ENCODE results near the gene PAK4. TPM values are rescaled to one million over a fixed set of nuclear protein-coding genes. Genes with fewer than 3 reads are reported as not detected.

Gene PAK4
- total RNA-seq, 2 experiments from 2014 or later: 13.2 to 16.2 TPM

DNA sequence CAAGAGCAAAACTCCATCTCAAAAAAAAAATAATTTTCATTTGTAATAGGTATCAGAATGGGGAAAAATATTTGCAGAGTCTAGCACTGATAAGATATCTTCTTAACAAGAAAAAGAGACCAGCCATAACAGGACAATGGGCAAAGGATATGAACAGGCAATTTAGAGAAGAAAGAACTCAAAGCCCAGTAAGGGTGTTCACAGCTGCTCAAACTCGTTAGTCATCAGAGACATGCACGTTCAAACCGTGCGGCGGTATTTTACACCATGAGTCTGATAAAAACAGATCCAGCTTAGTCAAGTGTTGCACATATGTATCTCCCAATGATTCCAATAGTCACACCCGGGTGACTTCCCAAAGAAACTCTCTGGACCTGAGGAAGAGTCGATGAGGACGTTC is 57.5 kb downstream of the PAK4 start:
- no peak overlapping the region for H3K27ac Mint-ChIP-seq

DNA sequence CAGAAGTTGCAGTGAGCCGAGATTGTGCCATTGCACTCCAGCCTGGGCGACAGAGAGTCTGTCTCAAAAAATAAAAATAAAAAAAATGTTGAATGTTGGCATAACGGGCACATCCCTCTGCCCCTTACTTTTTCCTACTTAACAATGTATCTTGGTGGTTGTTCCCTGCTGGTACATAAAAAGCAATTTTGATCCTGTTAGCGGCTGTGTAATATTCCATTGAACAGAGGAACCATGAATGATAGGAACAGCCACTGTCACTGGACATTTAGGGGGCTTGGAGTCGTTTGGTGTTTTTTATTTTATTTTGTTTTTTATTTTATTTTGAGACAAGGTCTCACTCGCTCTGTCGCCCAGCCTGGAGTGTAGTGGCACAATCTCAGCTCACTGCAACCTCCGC is 60.8 kb downstream of the PAK4 start:
- H3K27me3 Mint-ChIP-seq: peaks cover 15% of the 10 kb centered on the region
- no peak for DNase-seq
- H3K4me3 Mint-ChIP-seq: no peak overlapping the region
- H3K4me1 Mint-ChIP-seq: no peaks in the 10 kb centered on the region
- no peak overlapping the region for H3K27ac Mint-ChIP-seq
- H3K36me3 Mint-ChIP-seq: no peaks in the 10 kb centered on the region
- H3K9me3 Mint-ChIP-seq: no peaks in the 10 kb centered on the region

More for the DNA sequence above, 57.5 kb downstream of the PAK4 start:
- H3K4me1 Mint-ChIP-seq: no peaks in the 10 kb centered on the region
- no peaks in the 10 kb centered on the region for H3K36me3 Mint-ChIP-seq
- DNase-seq: no peak
- H3K4me3 Mint-ChIP-seq: no peak overlapping the region
- no peaks in the 10 kb centered on the region for H3K27me3 Mint-ChIP-seq
- H3K9me3 Mint-ChIP-seq: no peaks in the 10 kb centered on the region

DNA sequence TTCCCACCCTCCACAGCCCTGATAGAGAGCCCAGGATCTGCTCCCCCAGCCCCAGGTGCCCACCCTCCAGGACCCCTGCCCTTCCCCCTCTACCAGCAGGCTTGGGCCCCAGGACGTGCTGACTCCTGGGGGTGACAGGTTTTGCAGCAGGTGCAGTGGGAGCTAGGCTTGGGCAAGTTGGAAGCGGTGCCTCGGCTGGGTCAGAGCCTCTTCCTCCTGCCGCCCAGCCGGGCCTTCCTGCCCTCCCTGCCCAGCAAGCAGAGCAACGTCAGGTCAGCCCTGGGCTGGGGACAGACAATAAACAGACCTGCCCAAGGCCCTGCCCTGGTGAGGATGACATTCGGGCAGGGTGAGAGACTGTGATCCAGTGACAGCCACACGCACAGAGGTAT is 62.0 kb downstream of the PAK4 start:
- DNase-seq: no peak
- Mint-ChIP-seq H3K27ac (no peak overlapping the region), H3K4me1 (no peaks in the 10 kb centered on the region), H3K4me3 (no peak overlapping the region), H3K9me3 (no peaks in the 10 kb centered on the region), H3K27me3 (peaks cover 26% of the 10 kb centered on the region), H3K36me3 (no peaks in the 10 kb centered on the region)

DNA sequence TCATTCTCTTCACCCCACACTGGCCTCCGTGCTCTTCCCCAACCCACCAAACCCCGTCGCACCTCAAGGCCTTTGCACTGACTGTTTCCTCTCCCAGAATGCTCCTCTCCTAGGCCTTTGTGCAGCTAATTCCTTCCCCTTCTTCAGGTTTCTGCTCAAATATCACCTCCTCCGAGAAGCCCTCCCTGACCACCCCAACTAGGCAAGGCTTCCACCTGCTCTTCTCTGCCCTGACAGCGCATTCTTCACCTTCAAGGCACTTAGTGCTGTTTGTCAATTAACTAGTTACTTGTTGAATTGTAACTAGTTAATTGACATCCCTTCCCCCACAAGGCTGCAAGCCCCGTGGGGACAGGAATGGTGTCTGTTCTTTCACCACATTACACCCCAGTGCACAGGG is 63.4 kb downstream of the PAK4 start:
- Mint-ChIP-seq H3K27ac (no peak overlapping the region), H3K4me3 (no peak overlapping the region), H3K36me3 (no peaks in the 10 kb centered on the region), H3K9me3 (no peaks in the 10 kb centered on the region), H3K27me3 (peaks cover 31% of the 10 kb centered on the region), H3K4me1 (no peaks in the 10 kb centered on the region)
- no peak for DNase-seq

DNA sequence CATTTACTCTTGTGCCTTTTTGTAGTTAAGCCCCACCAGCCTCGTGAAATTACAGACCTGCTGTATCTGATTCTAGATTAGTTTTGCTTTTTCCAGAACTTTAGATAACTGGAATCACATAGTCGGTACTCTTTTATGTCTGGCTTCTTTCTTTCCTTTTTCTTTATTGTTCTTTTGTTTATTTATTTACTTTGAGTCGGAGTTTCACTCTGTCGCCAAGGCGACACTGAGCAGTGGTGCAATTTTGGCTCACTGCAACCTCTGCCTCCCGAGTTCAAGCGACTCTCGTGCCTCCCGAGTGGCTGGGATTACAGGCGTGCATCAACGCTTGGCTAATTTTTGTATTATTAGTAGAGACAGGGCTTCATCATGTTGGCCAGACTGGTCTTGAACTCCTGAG is 65.2 kb downstream of the PAK4 start:
- Mint-ChIP-seq H3K4me1 (no peaks in the 10 kb centered on the region), H3K27ac (no peak overlapping the region), H3K4me3 (no peak overlapping the region), H3K9me3 (no peaks in the 10 kb centered on the region), H3K27me3 (peaks cover 46% of the 10 kb centered on the region), H3K36me3 (no peaks in the 10 kb centered on the region)
- no peak for DNase-seq

DNA sequence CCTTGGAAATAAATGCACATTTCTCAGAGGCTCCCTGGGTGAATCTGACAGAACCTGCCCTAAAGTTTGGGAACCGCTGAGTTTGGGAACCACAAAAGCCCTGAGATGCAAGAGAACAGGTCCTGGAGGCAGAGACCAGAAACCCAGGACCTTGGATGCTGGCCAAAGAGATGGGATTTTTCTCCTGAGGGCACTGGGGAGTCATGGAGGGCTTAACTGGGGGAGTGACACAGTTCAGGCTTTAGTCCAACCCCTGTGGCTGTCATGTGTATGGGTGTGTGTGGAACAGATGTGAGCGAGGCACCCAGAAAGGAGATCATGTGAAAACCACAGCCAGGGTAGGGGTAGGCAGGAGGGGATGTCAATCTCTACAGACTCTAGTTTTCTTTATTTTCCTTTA is 67.3 kb downstream of the PAK4 start:
- peaks cover 65% of the 10 kb centered on the region for H3K27me3 Mint-ChIP-seq
- H3K4me3 Mint-ChIP-seq: no peak overlapping the region
- H3K4me1 Mint-ChIP-seq: peaks cover 8% of the 10 kb centered on the region
- DNase-seq: no peak
- H3K27ac Mint-ChIP-seq: no peak overlapping the region
- H3K9me3 Mint-ChIP-seq: no peaks in the 10 kb centered on the region
- no peaks in the 10 kb centered on the region for H3K36me3 Mint-ChIP-seq

DNA sequence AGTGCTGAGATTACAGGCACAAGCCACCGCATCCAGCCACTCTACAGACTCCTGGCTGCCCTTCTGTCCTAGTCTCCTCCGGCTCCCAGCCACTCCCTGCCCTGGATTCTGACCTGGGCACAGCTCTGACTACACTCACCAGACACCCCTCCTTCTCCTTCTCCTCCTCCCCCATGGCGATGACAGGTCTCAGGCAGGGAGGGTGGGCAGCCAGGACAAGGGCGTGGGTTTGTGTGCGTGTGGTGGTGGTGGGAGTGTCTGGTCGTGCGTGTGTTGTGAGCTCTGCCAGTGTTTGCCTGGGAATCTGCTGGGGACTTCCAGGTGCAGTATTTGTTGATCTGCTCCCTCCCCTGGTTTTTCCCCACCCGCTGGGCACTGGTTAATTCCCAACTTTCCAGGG is 68.2 kb downstream of the PAK4 start:
- no peak for DNase-seq
- H3K36me3 Mint-ChIP-seq: no peaks in the 10 kb centered on the region
- no peak overlapping the region for H3K4me3 Mint-ChIP-seq
- peaks cover 8% of the 10 kb centered on the region for H3K4me1 Mint-ChIP-seq
- peaks cover 70% of the 10 kb centered on the region for H3K27me3 Mint-ChIP-seq
- no peak overlapping the region for H3K27ac Mint-ChIP-seq
- H3K9me3 Mint-ChIP-seq: no peaks in the 10 kb centered on the region

DNA sequence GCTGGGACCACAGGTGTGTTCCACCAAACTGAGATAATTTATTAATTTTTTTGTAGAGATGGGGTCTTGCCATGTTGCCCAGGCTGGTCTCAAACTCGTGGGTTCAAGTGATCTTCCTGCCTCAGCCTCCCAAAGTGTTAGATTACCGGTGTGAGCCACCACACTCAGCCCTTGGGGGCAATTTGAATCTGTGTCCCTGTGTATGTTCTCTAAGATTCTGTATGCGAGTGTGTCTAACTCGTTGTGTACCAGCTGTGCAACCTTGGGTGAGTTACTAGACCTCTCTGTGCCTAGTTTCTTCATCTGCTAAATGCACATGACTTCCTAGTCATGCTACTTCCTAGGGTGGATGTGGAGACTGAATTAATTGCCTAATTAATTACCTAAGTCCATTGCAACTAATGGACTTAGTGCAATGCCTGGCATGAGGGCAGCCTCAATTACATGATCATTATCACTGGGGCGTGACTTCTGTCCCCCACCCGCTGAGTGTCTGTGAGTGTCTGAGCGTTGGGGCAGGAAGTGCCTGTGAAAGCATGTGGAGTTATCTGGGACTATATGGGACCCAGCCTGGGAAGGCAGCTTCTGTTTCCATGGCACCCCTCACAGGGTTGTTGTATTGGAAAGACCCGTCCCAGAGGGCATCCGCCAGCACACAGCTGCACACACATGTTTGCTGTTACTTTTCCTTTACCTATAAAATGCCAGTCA is 69.4 kb downstream of the PAK4 start:
- no peak overlapping the region for H3K27ac Mint-ChIP-seq
- DNase-seq: no peak
- H3K36me3 Mint-ChIP-seq: no peaks in the 10 kb centered on the region
- H3K4me3 Mint-ChIP-seq: no peak overlapping the region
- H3K4me1 Mint-ChIP-seq: peaks cover 8% of the 10 kb centered on the region
- H3K9me3 Mint-ChIP-seq: no peaks in the 10 kb centered on the region
- peaks cover 73% of the 10 kb centered on the region for H3K27me3 Mint-ChIP-seq

DNA sequence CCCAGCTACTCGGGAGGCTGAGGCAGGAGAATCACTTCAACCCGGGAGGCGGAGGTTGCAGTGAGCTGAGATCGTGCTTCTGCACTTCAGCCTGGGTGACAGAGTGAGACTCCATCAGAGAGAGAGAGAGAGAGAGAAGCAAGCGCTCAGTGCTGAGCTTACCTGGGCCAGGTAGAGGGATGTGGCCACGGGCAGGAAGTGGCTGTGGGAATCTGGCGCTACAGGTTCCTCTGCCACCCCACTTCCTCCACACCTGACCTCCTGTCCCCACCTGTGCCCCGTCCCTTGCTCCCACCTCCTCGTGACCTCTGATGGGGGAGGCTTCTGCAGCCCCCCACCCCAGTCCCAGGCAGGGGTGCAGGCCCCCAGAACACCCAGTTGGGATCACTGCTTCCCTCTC is 70.2 kb downstream of the PAK4 start:
- no peak overlapping the region for H3K4me3 Mint-ChIP-seq
- H3K27ac Mint-ChIP-seq: no peak overlapping the region
- H3K36me3 Mint-ChIP-seq: no peaks in the 10 kb centered on the region
- H3K27me3 Mint-ChIP-seq: peaks cover 75% of the 10 kb centered on the region
- peaks cover 8% of the 10 kb centered on the region for H3K4me1 Mint-ChIP-seq
- no peak for DNase-seq
- H3K9me3 Mint-ChIP-seq: no peaks in the 10 kb centered on the region

DNA sequence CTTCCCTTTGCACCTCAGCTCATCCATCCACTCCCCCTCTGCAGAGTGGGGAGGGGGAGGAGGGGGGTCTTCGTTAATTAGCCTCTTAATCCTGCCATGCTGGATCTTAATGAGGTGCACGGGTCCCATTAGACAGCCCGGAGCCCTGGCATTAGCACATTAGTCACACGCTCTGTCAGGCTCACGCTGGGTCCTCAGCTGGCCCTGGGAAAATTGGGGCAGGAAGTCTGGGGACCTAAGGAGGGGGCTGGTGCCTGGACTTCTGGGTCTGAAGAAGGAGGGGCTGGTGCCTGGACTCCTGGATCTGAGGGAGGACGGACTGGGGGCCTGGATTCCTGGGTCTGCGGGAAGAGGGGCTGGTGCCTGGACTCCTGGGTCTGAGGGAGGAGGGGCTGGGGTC is 70.7 kb downstream of the PAK4 start:
- H3K27me3 Mint-ChIP-seq: peaks cover 79% of the 10 kb centered on the region
- H3K9me3 Mint-ChIP-seq: no peaks in the 10 kb centered on the region
- no peak for DNase-seq
- H3K4me3 Mint-ChIP-seq: no peak overlapping the region
- peaks cover 8% of the 10 kb centered on the region for H3K4me1 Mint-ChIP-seq
- H3K27ac Mint-ChIP-seq: no peak overlapping the region
- no peaks in the 10 kb centered on the region for H3K36me3 Mint-ChIP-seq

DNA sequence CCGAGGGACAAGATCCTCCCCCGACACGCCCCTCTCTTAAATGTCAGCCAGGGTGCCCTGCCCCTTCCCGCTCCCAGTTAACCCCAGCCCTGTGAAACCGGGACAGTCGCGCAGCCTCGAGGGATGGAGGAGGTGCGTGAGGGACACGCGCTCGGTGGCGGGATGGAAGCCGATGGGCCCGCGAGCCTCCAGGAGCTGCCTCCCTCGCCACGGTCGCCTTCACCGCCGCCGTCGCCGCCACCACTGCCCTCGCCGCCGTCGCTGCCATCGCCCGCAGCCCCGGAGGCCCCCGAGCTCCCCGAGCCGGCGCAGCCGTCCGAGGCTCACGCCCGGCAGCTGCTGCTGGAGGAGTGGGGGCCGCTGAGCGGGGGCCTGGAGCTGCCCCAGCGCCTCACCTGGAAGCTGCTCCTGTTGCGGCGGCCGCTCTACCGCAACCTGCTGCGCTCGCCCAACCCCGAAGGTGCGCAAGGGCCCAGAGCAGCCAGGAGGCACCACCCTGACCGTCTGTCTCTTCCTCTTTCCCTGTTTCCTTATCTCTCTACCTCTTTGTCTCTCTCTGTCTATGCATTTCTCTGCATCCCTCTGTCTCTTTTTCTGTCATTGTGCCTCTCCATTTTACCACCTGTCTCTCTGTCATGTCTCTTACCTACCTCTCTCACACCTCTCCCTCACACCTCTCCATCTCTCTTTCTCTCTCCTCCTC is 71.4 kb downstream of the PAK4 start, which contains the start of gene NCCRP1:
Gene NCCRP1, plus strand, starts transcription at position 105 of the 703 bp plus-strand sequence. Its CDS starts 19 bp downstream, at position 124.
- no peaks in the 10 kb centered on the region for H3K36me3 Mint-ChIP-seq
- peak; percentile 16 for DNase-seq

DNA sequence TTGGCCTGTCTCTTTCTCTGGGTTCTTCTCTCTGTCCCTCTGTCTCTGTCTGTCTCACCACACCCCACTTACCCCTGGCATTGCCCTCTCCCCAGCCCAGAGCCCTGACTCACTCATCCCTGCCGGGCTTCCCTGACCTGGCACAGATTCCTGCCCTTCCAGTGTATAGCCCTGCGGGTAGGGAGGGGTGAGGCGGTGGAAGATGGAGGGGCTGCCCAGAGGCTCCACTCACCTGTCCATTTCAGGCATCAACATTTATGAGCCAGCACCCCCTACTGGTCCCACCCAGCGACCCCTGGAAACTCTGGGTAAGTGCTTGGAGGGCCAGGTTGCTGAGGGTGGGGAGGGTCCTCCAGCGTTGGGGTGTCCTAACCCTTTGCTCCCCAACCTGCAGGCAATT is 72.2 kb downstream of the PAK4 start:
- Mint-ChIP-seq H3K36me3 (no peaks in the 10 kb centered on the region), H3K27ac (no peak overlapping the region), H3K4me1 (peaks cover 8% of the 10 kb centered on the region), H3K27me3 (peaks cover 82% of the 10 kb centered on the region), H3K4me3 (no peak overlapping the region), H3K9me3 (no peaks in the 10 kb centered on the region)
- no peak for DNase-seq

More for the DNA sequence above, 71.4 kb downstream of the PAK4 start, which contains the start of gene NCCRP1:
- H3K27me3 Mint-ChIP-seq: peaks cover 79% of the 10 kb centered on the region
- peaks cover 8% of the 10 kb centered on the region for H3K4me1 Mint-ChIP-seq
- H3K27ac Mint-ChIP-seq: no peak within 1 kb of the TSS
- no peaks in the 10 kb centered on the region for H3K9me3 Mint-ChIP-seq
- peak within 1 kb of the TSS; percentile 8 for H3K4me3 Mint-ChIP-seq

DNA sequence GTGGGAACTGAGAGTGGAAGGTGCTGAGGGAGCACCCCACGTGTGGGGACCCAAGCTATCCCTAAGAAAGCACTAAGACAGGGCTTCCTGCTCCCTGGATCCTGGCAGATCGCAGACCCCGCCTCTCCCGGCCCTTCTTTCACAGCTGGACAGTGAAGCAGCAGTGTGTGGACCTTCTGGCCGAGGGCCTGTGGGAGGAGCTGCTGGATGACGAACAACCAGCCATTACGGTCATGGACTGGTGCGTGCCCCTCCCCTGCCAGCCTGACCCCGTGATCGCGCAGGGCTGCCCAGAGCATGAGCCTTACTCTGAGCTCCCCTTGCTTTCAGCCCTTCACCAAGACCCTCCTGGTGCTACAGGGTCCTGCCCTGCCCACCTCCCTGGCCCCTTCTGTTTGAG is 73.4 kb downstream of the PAK4 start:
- DNase-seq: no peak
- peaks cover 12% of the 10 kb centered on the region for H3K4me1 Mint-ChIP-seq
- no peaks in the 10 kb centered on the region for H3K9me3 Mint-ChIP-seq
- H3K4me3 Mint-ChIP-seq: no peak overlapping the region
- no peak overlapping the region for H3K27ac Mint-ChIP-seq
- no peaks in the 10 kb centered on the region for H3K36me3 Mint-ChIP-seq
- H3K27me3 Mint-ChIP-seq: peaks cover 87% of the 10 kb centered on the region

DNA sequence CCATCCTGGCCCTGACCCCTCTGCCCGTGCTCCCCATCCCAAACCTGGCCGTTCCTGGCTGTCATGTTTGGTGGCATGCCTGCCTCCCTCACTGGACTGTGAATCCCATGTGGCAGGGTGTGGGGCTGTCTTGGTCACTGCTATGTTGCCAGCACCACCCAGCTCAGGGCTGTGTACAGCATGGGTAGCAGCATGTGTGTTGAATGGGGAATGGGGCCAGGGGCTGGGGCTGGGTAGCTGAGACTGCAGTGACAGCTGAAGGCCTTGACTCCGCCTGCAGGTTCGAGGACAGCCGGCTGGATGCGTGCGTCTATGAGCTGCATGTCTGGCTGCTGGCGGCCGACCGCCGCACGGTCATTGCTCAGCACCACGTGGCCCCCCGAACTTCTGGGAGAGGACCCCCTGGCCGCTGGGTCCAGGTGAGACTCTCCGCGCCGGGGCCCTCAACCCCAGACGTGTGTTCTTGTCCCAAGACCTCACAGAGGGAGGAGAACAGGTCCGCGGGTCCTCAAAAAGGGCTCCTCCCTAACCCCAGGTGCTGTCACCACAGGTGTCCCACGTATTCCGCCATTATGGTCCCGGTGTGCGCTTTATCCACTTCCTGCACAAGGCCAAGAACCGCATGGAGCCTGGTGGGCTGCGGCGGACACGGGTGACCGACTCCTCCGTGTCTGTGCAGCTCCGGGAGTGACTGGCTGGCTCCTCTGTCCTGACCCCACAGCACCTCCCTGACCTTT is 74.6 kb downstream of the PAK4 start:
- peaks cover 12% of the 10 kb centered on the region for H3K4me1 Mint-ChIP-seq
- no peak overlapping the region for H3K4me3 Mint-ChIP-seq
- H3K36me3 Mint-ChIP-seq: no peaks in the 10 kb centered on the region
- peaks cover 86% of the 10 kb centered on the region for H3K27me3 Mint-ChIP-seq
- no peaks in the 10 kb centered on the region for H3K9me3 Mint-ChIP-seq
- no peak overlapping the region for H3K27ac Mint-ChIP-seq
- DNase-seq: no peak

DNA sequence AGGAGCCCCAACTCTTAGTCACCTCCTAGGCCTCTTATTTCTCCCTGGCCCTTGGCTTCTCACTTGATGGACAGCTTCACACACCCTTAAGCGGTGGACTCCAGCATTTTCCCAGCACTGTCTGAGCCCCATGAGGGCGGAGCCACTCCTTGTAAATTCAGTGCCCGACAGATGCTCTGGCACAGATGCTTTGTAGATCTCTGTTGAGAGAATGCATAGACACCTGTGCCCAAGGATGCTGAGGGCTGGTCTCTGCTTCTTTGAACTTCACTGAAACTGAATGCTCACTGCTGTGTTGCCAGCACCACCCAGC is 75.2 kb downstream of the PAK4 start:
- Mint-ChIP-seq H3K9me3 (no peaks in the 10 kb centered on the region), H3K27me3 (peaks cover 81% of the 10 kb centered on the region), H3K27ac (no peak overlapping the region), H3K36me3 (no peaks in the 10 kb centered on the region), H3K4me1 (peaks cover 12% of the 10 kb centered on the region), H3K4me3 (no peak overlapping the region)
- no peak for DNase-seq
